Activated CD4-positive, alpha-beta T cell treated with anti-CD3 and anti-CD28 coated beads, Interleukin-2, amount 50 U/mL, for 48 hours (primary cell): ENCODE data around the gene THOC5.
A peak's percentile ranks its signal among the peaks of the same experiment; 100 is the strongest.

Experiments
- DNase-seq, 2 experiments: peaks; one replicate each; pipeline ENCODE4 v3.0.0-alpha.2; 2020

THOC5 gene

GRCh38 chr22:29470159-29470855 lies 83.2 kb downstream of the THOC5 start:
- peak; percentile 87 to 89 for DNase-seq

GRCh38 chr22:29469755-29470154 lies 83.8 kb downstream of the THOC5 start:
- DNase-seq = no peak

- DNase-seq = no peak
These were observed 89.0 kb downstream of the THOC5 start for GRCh38 chr22:29464581-29464980.

GRCh38 chr22:29463629-29464028 lies 89.9 kb downstream of the THOC5 start:
- no peak for DNase-seq

GRCh38 chr22:29461263-29461662 lies 92.3 kb downstream of the THOC5 start:
- no peak for DNase-seq

GRCh38 chr22:29459773-29460172 lies 93.8 kb downstream of the THOC5 start:
- no peak for DNase-seq

- DNase-seq = no peak
These were observed 95.0 kb downstream of the THOC5 start for GRCh38 chr22:29458551-29458950.

- peak in 1 of 2 experiments; percentile 10 for DNase-seq
These were observed 95.8 kb downstream of the THOC5 start for GRCh38 chr22:29457730-29458129.

GRCh38 chr22:29456211-29456671 lies 97.3 kb downstream of the THOC5 start:
- no peak for DNase-seq
